ENCODE results near the gene SELP. TPM values are rescaled to one million over a fixed set of nuclear protein-coding genes. Genes with fewer than 3 reads are reported as not detected.

SELP gene
- total and polyA plus RNA-seq, 4 experiments from 2014 or later, result 1.4 to 2.2 (median 1.9) TPM; not detected in 1

DNA sequence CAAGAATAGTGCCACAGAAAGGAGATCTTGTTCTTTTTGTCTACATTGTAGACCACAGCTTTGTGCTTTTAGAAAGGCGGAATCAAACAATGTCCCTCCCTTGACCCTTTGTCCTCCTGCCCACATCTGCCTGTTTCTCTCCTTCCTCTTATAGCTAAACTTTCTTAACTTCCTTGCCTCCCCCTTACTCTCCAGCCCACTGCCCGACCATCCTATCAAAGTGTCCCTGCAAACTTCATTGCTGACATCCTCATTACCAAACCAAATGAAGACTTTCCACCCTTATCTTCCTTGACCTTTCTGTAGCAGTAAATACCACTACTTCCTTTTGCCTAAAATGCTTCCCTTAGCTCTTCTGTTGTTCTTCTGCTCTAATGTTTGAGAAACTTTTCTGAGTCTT lies 5.0 kb downstream of the SELP start:
- peak overlapping the region in 1 of 8 donors; percentile 6 for H3K4me3 Mint-ChIP-seq
- peaks cover 0 to 3% (median 0%) of the 10 kb centered on the region in 8 donors for H3K9me3 Mint-ChIP-seq
- POLR2A ChIA-PET (ENCODE audit: partially characterized antibody), result interaction anchor here (1.3 to 1.7 kb wide), 3 partner anchors 9 to 68 kb away, joined by 3 to 10 read pairs (median 6); no protein-coding TSS in a partner anchor
- peak overlapping the region in 2 of 7 donors; percentile 11 to 38 for H3K27ac Mint-ChIP-seq
- Histone ChIP-seq H3K4me1 (ENCODE audit: insufficient read depth, low read length) (peaks cover 40% of the 10 kb centered on the region), H3K27ac (ENCODE audit: low read depth, low read length) (no peak overlapping the region), H3K27me3 (ENCODE audit: insufficient read depth, low read length) (no peaks in the 10 kb centered on the region), H3K36me3 (ENCODE audit: insufficient read depth, low read length) (no peaks in the 10 kb centered on the region), H3K4me3 (ENCODE audit: low read length in 2 of 2) (no peak overlapping the region), H3K9me3 (ENCODE audit: control insufficient read depth in 1 of 2, low read length in 2 of 2) (no peaks in the 10 kb centered on the region)
- CTCF ChIA-PET (ENCODE audit: partially characterized antibody), result interaction anchor here (1.6 kb wide), 1 partner anchor 24 kb away, joined by 6 read pairs; no protein-coding TSS in a partner anchor
- DNase-seq, result no peak
- intact Hi-C loops (cut with micrococcal nuclease), result no loop called here
- H3K4me1 Mint-ChIP-seq, result peaks cover 33 to 58% (median 51%) of the 10 kb centered on the region in 4 donors
- no peaks in the 10 kb centered on the region for H3K36me3 Mint-ChIP-seq
- no peaks in the 10 kb centered on the region for H3K27me3 Mint-ChIP-seq

DNA sequence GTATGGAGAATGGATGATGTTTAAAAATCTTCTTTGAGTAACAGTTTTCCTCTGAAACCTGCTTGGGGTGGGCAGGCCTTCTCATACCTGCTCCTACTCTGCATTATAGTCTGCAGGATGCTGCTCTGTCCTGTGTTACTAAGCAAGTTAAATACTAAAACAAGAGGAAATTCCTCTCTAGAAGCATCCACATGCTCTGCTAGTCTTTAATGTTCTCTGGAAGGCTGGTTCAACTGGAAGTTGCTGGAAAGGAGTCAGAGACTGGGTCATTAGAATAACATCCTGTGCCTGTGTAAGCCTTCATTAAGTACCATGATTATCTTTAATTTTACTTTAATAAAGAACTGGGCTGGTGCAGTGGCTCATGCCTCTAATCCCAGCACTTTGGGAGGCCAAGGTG lies 5.8 kb downstream of the SELP start:
- POLR2A ChIA-PET (ENCODE audit: partially characterized antibody), result interaction anchor here (1.1 kb wide), 1 partner anchor 69 kb away, joined by 3 read pairs; no protein-coding TSS in a partner anchor
- Histone ChIP-seq H3K9me3 (ENCODE audit: control insufficient read depth in 1 of 2, low read length in 2 of 2) (no peaks in the 10 kb centered on the region), H3K27me3 (ENCODE audit: insufficient read depth, low read length) (no peaks in the 10 kb centered on the region), H3K36me3 (ENCODE audit: insufficient read depth, low read length) (no peaks in the 10 kb centered on the region), H3K27ac (ENCODE audit: low read depth, low read length) (no peak overlapping the region), H3K4me3 (ENCODE audit: low read length in 2 of 2) (no peak overlapping the region), H3K4me1 (ENCODE audit: insufficient read depth, low read length) (peaks cover 40% of the 10 kb centered on the region)
- Mint-ChIP-seq H3K27me3 (no peaks in the 10 kb centered on the region), H3K4me3 (peak overlapping the region in 2 of 8 donors; percentile 11 to 58), H3K36me3 (no peaks in the 10 kb centered on the region), H3K27ac (peak overlapping the region in 2 of 7 donors; percentile 33 to 44), H3K9me3 (peaks cover 0 to 3% (median 0%) of the 10 kb centered on the region in 8 donors), H3K4me1 (peaks cover 33 to 56% (median 48%) of the 10 kb centered on the region in 4 donors)
- intact Hi-C loops (cut with micrococcal nuclease), result no loop called here
- CTCF ChIA-PET (ENCODE audit: partially characterized antibody), result no interaction called here
- DNase-seq, result no peak

DNA sequence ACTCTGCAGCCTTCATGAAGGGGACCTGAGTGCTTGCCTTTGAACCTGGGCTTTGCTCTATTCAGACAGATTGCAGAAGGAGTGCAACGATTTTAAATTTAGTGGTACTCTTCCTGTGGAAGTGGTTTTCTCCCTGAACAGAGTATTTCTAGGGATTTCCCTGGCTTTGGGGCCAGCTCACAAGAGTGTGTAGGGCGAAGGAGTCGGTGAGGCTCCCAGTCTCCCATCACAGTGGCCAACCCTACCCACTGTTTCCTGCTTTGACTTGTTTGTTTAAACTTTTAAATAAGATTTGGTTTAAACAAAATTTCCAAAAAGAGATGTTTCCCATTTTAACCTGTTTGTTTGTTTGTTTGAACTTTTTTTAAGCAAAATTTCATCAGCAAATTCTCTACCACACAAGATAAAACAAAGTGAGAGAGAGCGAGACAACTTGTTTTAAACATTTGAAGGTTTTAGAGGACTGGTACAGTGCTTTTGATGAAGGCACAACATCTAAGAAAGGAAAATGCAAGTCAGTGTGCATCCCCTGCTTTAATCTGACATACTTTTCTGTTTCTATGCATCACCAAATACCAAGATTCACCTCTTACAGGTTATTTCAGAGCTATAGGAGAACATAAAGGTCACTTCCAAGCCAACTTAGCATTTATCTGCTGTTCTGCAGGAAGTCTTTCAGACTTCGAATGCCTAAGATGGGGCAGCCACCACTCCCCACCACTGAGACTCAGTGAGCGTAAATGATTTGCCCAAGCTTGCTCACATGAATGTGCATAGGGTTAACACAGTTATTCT lies 6.6 kb downstream of the SELP start:
- Histone ChIP-seq H3K4me1 (ENCODE audit: insufficient read depth, low read length) (peaks cover 34% of the 10 kb centered on the region), H3K27me3 (ENCODE audit: insufficient read depth, low read length) (no peaks in the 10 kb centered on the region), H3K4me3 (ENCODE audit: low read length in 2 of 2) (no peak overlapping the region), H3K9me3 (ENCODE audit: control insufficient read depth in 1 of 2, low read length in 2 of 2) (no peaks in the 10 kb centered on the region), H3K36me3 (ENCODE audit: insufficient read depth, low read length) (no peaks in the 10 kb centered on the region), H3K27ac (ENCODE audit: low read depth, low read length) (no peak overlapping the region)
- DNase-seq, result no peak
- intact Hi-C loops (cut with micrococcal nuclease), result no loop called here
- Mint-ChIP-seq H3K27me3 (no peaks in the 10 kb centered on the region), H3K36me3 (no peaks in the 10 kb centered on the region), H3K27ac (peak overlapping the region in 1 of 7 donors; percentile 74), H3K4me3 (peak overlapping the region in 1 of 8 donors; percentile 58), H3K4me1 (peaks cover 31 to 52% (median 42%) of the 10 kb centered on the region in 4 donors), H3K9me3 (peaks cover 0 to 3% (median 0%) of the 10 kb centered on the region in 8 donors)
- ChIA-PET POLR2A (ENCODE audit: partially characterized antibody) (interaction anchor here (1.0 to 1.6 kb wide), 3 partner anchors 19 to 73 kb away, joined by 3 to 4 read pairs (median 3); no protein-coding TSS in a partner anchor), CTCF (ENCODE audit: partially characterized antibody) (interaction anchor here (1.7 kb wide), 1 partner anchor 21 kb away, joined by 4 read pairs; no protein-coding TSS in a partner anchor)

DNA sequence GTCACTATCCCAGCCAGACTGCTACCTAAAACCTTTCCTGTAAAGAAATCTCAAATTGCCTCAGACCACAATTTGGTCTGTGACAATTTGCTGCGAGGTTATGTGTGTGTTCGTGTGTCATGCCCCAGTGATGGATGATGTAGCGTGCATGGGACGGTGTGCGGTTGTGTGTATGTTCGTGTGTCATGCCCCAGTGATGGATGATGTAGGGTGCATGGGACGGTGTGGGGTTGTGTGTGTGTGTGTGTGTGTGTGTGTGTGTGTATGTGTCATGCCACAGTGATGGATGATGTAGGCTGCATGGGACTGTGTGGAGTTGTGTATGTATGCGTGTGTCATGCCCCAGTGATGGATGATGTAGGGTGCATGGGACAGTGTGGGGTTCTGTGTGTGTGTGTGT lies 9.4 kb downstream of the SELP start:
- POLR2A ChIA-PET (ENCODE audit: partially characterized antibody), result interaction anchor here (0.9 kb wide), 1 partner anchor 11 kb away, joined by 3 read pairs; no protein-coding TSS in a partner anchor
- CTCF ChIA-PET (ENCODE audit: partially characterized antibody), result interaction anchor here (1.0 kb wide), 1 partner anchor 82 kb away, joined by 3 read pairs; no protein-coding TSS in a partner anchor
- peak overlapping the region in 1 of 7 donors; percentile 88 for H3K27ac Mint-ChIP-seq

DNA sequence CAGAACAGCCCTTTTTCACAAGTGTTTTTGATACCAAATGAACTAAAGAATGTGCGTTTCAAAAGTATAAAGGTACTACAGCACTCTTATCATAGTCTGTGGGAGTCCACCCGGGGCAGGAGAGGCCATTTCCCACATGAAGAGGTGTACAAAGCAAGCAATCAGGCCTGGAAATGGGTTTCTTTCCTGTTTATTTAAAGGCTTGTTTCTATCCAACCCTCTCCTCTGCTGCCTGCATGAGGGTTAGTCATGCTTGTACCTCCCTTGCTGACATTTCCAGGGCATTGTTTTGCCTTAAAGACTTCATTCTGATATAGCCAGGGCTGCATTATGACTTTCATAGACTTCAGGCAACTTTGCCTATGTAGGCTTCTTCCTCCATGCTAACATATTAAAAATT lies 11.6 kb downstream of the SELP start:
- no peak overlapping the region for H3K27ac ChIP-seq (ENCODE audit: low read depth, low read length)
- H3K9me3 ChIP-seq (ENCODE audit: control insufficient read depth in 1 of 2, low read length in 2 of 2), result no peaks in the 10 kb centered on the region
- Mint-ChIP-seq H3K9me3 (no peaks in the 10 kb centered on the region), H3K27ac (no peak overlapping the region), H3K4me3 (no peak overlapping the region), H3K27me3 (no peaks in the 10 kb centered on the region), H3K4me1 (peaks cover 8 to 15% (median 12%) of the 10 kb centered on the region in 4 donors), H3K36me3 (peaks cover 0 to 3% of the 10 kb centered on the region in 2 donors)
- no peak for DNase-seq
- H3K4me3 ChIP-seq (ENCODE audit: low read length in 2 of 2), result no peak overlapping the region
- no peaks in the 10 kb centered on the region for H3K36me3 ChIP-seq (ENCODE audit: insufficient read depth, low read length)
- no peaks in the 10 kb centered on the region for H3K27me3 ChIP-seq (ENCODE audit: insufficient read depth, low read length)
- intact Hi-C loops (cut with micrococcal nuclease), result no loop called here
- peaks cover 7% of the 10 kb centered on the region for H3K4me1 ChIP-seq (ENCODE audit: insufficient read depth, low read length)
- CTCF ChIA-PET (ENCODE audit: partially characterized antibody), result no interaction called here
- POLR2A ChIA-PET (ENCODE audit: partially characterized antibody), result no interaction called here

More for the DNA sequence above, 9.4 kb downstream of the SELP start:
- intact Hi-C loops (cut with micrococcal nuclease), result no loop called here
- no peaks in the 10 kb centered on the region for H3K27me3 Mint-ChIP-seq
- Histone ChIP-seq H3K27me3 (ENCODE audit: insufficient read depth, low read length) (no peaks in the 10 kb centered on the region), H3K4me1 (ENCODE audit: insufficient read depth, low read length) (peaks cover 27% of the 10 kb centered on the region), H3K27ac (ENCODE audit: low read depth, low read length) (no peak overlapping the region), H3K9me3 (ENCODE audit: control insufficient read depth in 1 of 2, low read length in 2 of 2) (no peaks in the 10 kb centered on the region), H3K36me3 (ENCODE audit: insufficient read depth, low read length) (no peaks in the 10 kb centered on the region), H3K4me3 (ENCODE audit: low read length in 2 of 2) (no peak overlapping the region)
- H3K36me3 Mint-ChIP-seq, result peaks cover 0 to 3% of the 10 kb centered on the region in 2 donors
- H3K9me3 Mint-ChIP-seq, result no peaks in the 10 kb centered on the region
- H3K4me1 Mint-ChIP-seq, result peaks cover 25 to 36% (median 30%) of the 10 kb centered on the region in 4 donors
- H3K4me3 Mint-ChIP-seq, result no peak overlapping the region
- DNase-seq, result no peak

DNA sequence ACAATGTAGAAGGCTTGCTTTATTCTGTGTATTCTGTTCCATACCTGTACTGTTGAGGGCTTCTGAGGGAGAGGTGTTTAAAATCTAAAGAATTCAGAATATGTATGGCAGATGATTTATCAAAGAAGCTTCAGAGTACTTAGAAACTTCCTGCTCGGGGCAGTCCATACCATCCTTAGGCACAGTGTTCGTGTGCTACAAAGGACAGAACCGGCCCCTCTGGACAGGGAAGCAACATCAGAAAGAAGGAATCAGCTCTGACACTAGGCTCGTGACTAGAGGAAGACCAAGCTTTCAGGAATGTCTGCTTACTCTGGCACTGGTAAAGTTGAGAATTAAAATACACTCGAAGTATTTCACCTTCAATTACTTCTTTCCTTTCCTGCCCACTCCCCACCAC lies 14.1 kb downstream of the SELP start:
- H3K27me3 Mint-ChIP-seq, result no peaks in the 10 kb centered on the region
- intact Hi-C loops (cut with micrococcal nuclease), result no loop called here
- H3K9me3 Mint-ChIP-seq, result no peaks in the 10 kb centered on the region
- Histone ChIP-seq H3K27me3 (ENCODE audit: insufficient read depth, low read length) (no peaks in the 10 kb centered on the region), H3K27ac (ENCODE audit: low read depth, low read length) (no peak overlapping the region), H3K9me3 (ENCODE audit: control insufficient read depth in 1 of 2, low read length in 2 of 2) (no peaks in the 10 kb centered on the region), H3K4me3 (ENCODE audit: low read length in 2 of 2) (no peak overlapping the region), H3K4me1 (ENCODE audit: insufficient read depth, low read length) (no peaks in the 10 kb centered on the region), H3K36me3 (ENCODE audit: insufficient read depth, low read length) (no peaks in the 10 kb centered on the region)
- H3K4me1 Mint-ChIP-seq, result peaks cover 3 to 5% (median 4%) of the 10 kb centered on the region in 4 donors
- DNase-seq, result no peak
- H3K27ac Mint-ChIP-seq, result no peak overlapping the region
- H3K36me3 Mint-ChIP-seq, result peaks cover 0 to 3% of the 10 kb centered on the region in 2 donors
- CTCF ChIA-PET (ENCODE audit: partially characterized antibody), result interaction anchor here (0.9 to 2.4 kb wide), 4 partner anchors 14 to 86 kb away, joined by 3 to 12 read pairs (median 8); partner anchors contain the start of gene F5
- POLR2A ChIA-PET (ENCODE audit: partially characterized antibody), result interaction anchor here (1.5 kb wide), 1 partner anchor 9 kb away, joined by 6 read pairs; no protein-coding TSS in a partner anchor
- H3K4me3 Mint-ChIP-seq, result no peak overlapping the region

DNA sequence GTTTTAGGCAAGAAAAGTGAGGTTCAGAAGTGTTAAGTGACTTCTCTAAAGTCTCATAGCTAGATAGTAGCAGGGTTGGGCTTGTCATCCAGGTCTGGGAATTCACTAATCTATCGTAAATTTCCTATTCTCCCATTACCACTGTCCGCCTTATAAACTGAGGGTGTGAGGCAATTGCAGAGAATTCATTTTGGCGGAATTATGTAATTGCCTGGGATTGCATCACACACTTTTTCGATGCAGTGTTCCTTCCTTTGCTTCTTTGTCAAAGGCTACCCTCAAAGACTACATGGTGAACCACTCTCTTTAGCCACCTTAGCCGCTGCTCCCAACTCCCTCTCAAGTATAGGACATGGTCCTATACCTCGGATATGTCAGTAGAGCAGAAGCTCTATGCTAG lies 19.1 kb downstream of the SELP start:
- no peak for DNase-seq
- Mint-ChIP-seq H3K27ac (no peak overlapping the region), H3K27me3 (no peaks in the 10 kb centered on the region), H3K4me3 (no peak overlapping the region), H3K9me3 (no peaks in the 10 kb centered on the region), H3K36me3 (no peaks in the 10 kb centered on the region), H3K4me1 (peaks cover under 1 to 16% (median 12%) of the 10 kb centered on the region in 4 donors)
- intact Hi-C loops (cut with micrococcal nuclease), result no loop called here
- no peaks in the 10 kb centered on the region for H3K27me3 ChIP-seq (ENCODE audit: insufficient read depth, low read length)
- H3K4me3 ChIP-seq (ENCODE audit: low read length in 2 of 2), result no peak overlapping the region
- ChIA-PET CTCF (ENCODE audit: partially characterized antibody) (interaction anchor here (0.8 to 3.7 kb wide), 3 partner anchors 8 to 83 kb away, joined by 3 to 24 read pairs (median 4); no protein-coding TSS in a partner anchor), POLR2A (ENCODE audit: partially characterized antibody) (interaction anchor here (1.8 to 2.5 kb wide), 3 partner anchors 9 to 83 kb away, joined by 4 to 11 read pairs (median 8); no protein-coding TSS in a partner anchor)
- H3K9me3 ChIP-seq (ENCODE audit: control insufficient read depth in 1 of 2, low read length in 2 of 2), result no peaks in the 10 kb centered on the region
- H3K4me1 ChIP-seq (ENCODE audit: insufficient read depth, low read length), result peaks cover 11% of the 10 kb centered on the region
- H3K27ac ChIP-seq (ENCODE audit: low read depth, low read length), result no peak overlapping the region
- no peaks in the 10 kb centered on the region for H3K36me3 ChIP-seq (ENCODE audit: insufficient read depth, low read length)
